Lower lobe of right lung (tissue), 2 donors: ENCODE data around the gene LINC00305. TPM values are rescaled to one million over a fixed set of nuclear protein-coding genes. Genes with fewer than 3 reads are reported as not detected.

ENCODE experiments used
- ATAC-seq, 2 donors: fragments of 200-7000 bp; cut with Tn5 transposase; one replicate each; pipeline ENCODE4 v1.9.1; 2020 to 2022; ENCODE audit warnings: mild to moderate bottlenecking in 2 of 2, moderate library complexity in 2 of 2
- DNase-seq: peaks from one replicate; pipeline ENCODE4 v3.0.0-alpha.2; 2020
- H3K27ac ChIP-seq: fragments of 200-600 bp; one replicate; pipeline ENCODE4 v1.8.0; 2022
- H3K27me3 ChIP-seq: fragments of 200-600 bp; one replicate; pipeline ENCODE4 v1.8.0; 2022; ENCODE audit warnings: low read depth
- H3K36me3 ChIP-seq: fragments of 200-600 bp; one replicate; pipeline ENCODE4 v1.8.0; 2022; ENCODE audit warnings: mild to moderate bottlenecking
- H3K4me1 ChIP-seq: fragments of 200-600 bp; one replicate; pipeline ENCODE4 v1.8.0; 2022
- H3K4me3 ChIP-seq: fragments of 200-600 bp; one replicate; pipeline ENCODE4 v1.8.0; 2022; ENCODE audit warnings: mild to moderate bottlenecking
- H3K9me3 ChIP-seq: fragments of 200-600 bp; one replicate; pipeline ENCODE4 v1.8.0; 2022
- CTCF ChIP-seq: fragments of 200-600 bp; IDR thresholded peaks from one replicate; pipeline ENCODE4 v1.8.0; 2022; ENCODE audit warnings: antibody characterized with exemption, mild to moderate bottlenecking
- intact Hi-C: fragments of 100-400 bp; cut with DNase I; formaldehyde crosslinking; loops from one replicate; pipeline ENCODE4 v1.11.0; 2022
- long read RNA-seq: library from polyadenylated mRNA; unstranded; transcript quantifications from one replicate; pipeline ENCODE4 v2.0.0, GENCODE V29; 2021
- total RNA-seq: library from RNA; stranded (reverse); fragmentation: NEBNext Ultra II Directional; extraction: Animal tissue kit (Norgen Biotek cat#: 25700); gene quantifications from one replicate; pipeline ENCODE4 v1.2.1, GENCODE V29; 2021
- donor health status: DM: no; HTN: yes; CAD: no; lungs with severe emphysema.

Gene LINC00305
- not detected for total RNA-seq
- long read RNA-seq: 0 reads

- H3K9me3 ChIP-seq: no peaks in the 10 kb centered on the region
- H3K4me3 ChIP-seq: no peak within 1 kb of the TSS
- DNase-seq (no peak), ATAC-seq (no peak)
- no peaks in the 10 kb centered on the region for H3K27me3 ChIP-seq
- intact Hi-C loops: no loop called here
- H3K36me3 ChIP-seq: no peaks in the 10 kb centered on the region
- H3K27ac ChIP-seq: no peak within 1 kb of the TSS
- no peaks in the 10 kb centered on the region for H3K4me1 ChIP-seq
- TF ChIP-seq CTCF: no peak
Measured at GRCh38 chr18:64148988-64149387, at the start of gene LINC00305. Gene LINC00305, minus strand, starts transcription at chr18:64149088.

- DNase-seq (no peak), ATAC-seq (no peak)
- Histone ChIP-seq H3K36me3 (no peaks in the 10 kb centered on the region), H3K4me1 (no peaks in the 10 kb centered on the region), H3K27me3 (no peaks in the 10 kb centered on the region), H3K4me3 (no peak overlapping the region), H3K9me3 (no peaks in the 10 kb centered on the region), H3K27ac (no peak overlapping the region)
- TF ChIP-seq CTCF: no peak
- intact Hi-C loops: no loop called here
Measured at GRCh38 chr18:64191069-64191468, 42.2 kb upstream of the LINC00305 start.

- intact Hi-C loops: no loop called here
- Histone ChIP-seq H3K27me3 (no peaks in the 10 kb centered on the region), H3K9me3 (no peaks in the 10 kb centered on the region), H3K4me1 (no peaks in the 10 kb centered on the region), H3K36me3 (no peaks in the 10 kb centered on the region), H3K4me3 (no peak overlapping the region), H3K27ac (no peak overlapping the region)
- no peak for TF ChIP-seq CTCF
- DNase-seq (no peak), ATAC-seq (no peak)
Measured at GRCh38 chr18:64185987-64186386, 37.1 kb upstream of the LINC00305 start.

GRCh38 chr18:64183665-64184064 lies 34.8 kb upstream of the LINC00305 start:
- intact Hi-C loops: no loop called here
- no peak for ATAC-seq

GRCh38 chr18:64180617-64181016 lies 31.7 kb upstream of the LINC00305 start:
- intact Hi-C loops: no loop called here
- no peak overlapping the region for H3K27ac ChIP-seq
- no peaks in the 10 kb centered on the region for H3K27me3 ChIP-seq
- ATAC-seq: no peak
- no peaks in the 10 kb centered on the region for H3K4me1 ChIP-seq
- H3K36me3 ChIP-seq: no peaks in the 10 kb centered on the region
- no peak overlapping the region for H3K4me3 ChIP-seq
- TF ChIP-seq CTCF: no peak
- no peak for DNase-seq
- no peaks in the 10 kb centered on the region for H3K9me3 ChIP-seq

More at GRCh38 chr18:64183665-64184064, 34.8 kb upstream of the LINC00305 start:
- Histone ChIP-seq H3K4me3 (no peak overlapping the region), H3K36me3 (no peaks in the 10 kb centered on the region), H3K9me3 (no peaks in the 10 kb centered on the region), H3K27ac (no peak overlapping the region), H3K4me1 (no peaks in the 10 kb centered on the region), H3K27me3 (no peaks in the 10 kb centered on the region)
- TF ChIP-seq CTCF: no peak
- no peak for DNase-seq

GRCh38 chr18:64180171-64180570 lies 31.3 kb upstream of the LINC00305 start:
- TF ChIP-seq CTCF: no peak
- H3K9me3 ChIP-seq: no peaks in the 10 kb centered on the region
- no peak for ATAC-seq

More at GRCh38 chr18:64180171-64180570, 31.3 kb upstream of the LINC00305 start:
- intact Hi-C loops: no loop called here
- Histone ChIP-seq H3K36me3 (no peaks in the 10 kb centered on the region), H3K4me1 (no peaks in the 10 kb centered on the region), H3K4me3 (no peak overlapping the region), H3K27me3 (no peaks in the 10 kb centered on the region), H3K27ac (no peak overlapping the region)
- DNase-seq: no peak
